GM21526 (cell line): Measurements from ENCODE around the gene B4GAT1.

ENCODE experiments used
- ATAC-seq: cut with Tn5 transposase; IDR thresholded peaks from one replicate; pipeline ENCODE4 v1.9.1; 2021; ENCODE audit warnings: moderate library complexity; ENCODE audit not compliant: unreplicated experiment, low FRiP score

B4GAT1 gene

DNA sequence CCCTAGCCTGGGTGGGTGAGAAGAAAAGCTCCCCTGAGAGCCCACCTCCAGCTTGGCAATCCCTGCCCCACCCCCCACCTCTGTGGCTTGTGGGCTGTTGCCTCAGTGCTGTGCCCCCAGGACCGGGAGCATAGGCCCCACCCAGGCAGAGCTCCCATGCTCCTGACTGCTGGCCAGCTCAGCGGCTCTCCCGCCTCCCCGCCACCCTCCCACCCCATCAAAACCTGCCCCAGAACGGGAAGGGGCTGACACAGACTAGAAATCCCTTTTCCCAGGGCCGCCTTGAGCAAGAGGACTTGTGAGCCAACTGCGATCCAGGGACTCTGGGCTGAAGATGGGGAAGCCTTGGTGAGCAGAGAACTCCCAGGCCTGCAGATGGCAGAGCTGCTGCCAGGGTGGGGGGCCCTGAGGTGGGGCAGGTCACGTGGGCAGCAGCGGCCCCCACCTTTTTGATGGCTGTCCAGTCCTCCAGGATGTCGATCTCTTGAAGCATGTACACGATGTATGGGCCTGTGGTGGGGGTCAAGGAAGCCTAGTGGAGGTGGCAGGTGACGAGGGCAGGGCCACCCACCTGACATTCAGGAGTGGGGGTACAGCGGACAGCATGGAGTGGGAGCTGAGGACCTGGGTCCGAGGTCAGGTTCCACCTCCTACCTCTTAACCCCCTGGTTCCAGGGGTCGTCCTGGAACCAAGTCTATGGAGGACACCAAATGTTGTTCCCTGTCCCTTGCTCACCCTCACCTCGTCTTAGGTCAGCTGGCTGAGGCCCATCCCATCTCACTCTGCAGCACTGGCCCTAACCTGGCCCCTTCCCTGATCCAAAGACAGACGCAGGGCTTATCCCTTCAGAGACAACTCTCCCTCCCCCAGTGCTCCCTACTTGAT is 8.9 kb downstream of the B4GAT1 start:
- ATAC-seq, result no peak

DNA sequence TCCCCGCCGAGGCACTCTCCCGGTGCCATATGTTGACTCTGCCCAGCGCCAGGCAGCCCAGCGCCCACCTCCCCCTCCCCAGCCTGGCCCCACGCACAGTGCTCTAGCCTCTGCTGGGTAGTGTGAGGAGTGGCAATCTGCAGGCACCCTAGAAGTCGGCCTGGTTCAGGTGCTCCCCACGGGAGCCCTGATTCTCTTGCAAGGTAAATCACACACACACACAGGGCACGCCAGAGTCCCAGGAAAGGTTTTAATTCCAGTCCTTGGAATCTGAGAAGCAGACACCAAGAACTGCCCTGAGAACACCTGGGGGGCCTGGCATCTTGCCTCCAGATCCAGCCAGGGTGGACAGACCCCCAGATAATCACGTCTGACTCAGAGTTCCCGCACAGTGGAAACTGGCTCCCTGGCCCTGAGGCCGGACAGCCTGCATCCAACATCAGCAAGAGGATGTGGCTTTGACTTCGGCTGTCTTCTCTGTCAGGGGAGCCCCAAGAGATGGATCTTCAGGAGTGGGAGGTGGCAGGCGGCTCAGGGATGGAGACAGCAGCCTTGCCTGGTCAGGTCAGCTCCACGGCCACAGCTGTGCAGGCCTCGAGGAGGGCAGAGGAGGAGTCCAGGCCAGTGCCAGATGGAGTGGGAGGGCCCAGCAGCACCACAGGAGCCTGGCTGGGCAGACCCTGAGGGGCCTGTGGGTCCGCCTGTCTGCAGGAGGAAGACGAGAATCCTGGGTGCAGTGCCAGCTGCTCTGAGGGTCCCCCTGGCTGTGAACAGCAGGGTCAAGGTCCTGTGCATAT is 10.1 kb downstream of the B4GAT1 start:
- no peak for ATAC-seq

GRCh38 chr11:66336234-66337102 is 11.0 kb downstream of the B4GAT1 start, which contains the start of gene RIN1:
TSS of gene RIN1 (minus strand) at chr11:66336434. CDS start at chr11:66336402, 32 bp downstream.
- ATAC-seq, result no peak

DNA sequence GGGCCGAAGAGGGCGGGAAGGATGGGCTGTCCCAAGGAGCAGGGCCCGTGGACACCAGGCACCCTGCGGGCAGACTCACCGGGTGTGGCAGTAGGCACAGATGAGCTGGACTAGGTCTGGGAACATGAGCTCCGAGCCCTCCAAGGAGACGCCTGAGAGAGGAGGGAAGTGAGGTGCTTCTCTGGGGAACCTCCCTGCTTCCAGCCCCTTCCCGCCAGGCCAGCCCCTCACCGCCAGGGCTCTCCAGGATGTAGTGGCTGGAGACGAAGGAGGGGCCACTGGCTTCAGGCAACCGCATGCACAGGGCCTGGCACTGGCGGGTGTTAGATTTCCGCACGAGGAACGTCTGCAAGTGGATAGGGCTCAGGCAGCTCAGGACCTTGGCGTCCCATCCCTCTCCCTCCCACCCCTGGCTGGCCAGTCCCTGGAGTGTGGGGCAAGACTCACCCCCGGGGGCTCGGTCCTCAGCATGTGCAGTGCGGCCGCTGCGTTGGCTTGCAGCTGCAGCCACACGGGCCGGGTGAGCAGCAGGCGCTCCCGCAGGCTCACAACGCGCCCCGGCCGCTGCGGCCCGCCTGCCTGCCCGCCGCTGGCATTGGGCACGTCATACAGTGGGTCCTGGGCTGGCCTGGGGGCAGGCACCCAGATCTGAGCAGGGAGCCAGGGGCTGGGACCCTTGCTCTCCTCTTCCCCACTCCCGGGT is 11.7 kb downstream of the B4GAT1 start:
- ATAC-seq, result no peak

- ATAC-seq, result no peak
Measured at GRCh38 chr11:66334605-66335442, 12.6 kb downstream of the B4GAT1 start.

DNA sequence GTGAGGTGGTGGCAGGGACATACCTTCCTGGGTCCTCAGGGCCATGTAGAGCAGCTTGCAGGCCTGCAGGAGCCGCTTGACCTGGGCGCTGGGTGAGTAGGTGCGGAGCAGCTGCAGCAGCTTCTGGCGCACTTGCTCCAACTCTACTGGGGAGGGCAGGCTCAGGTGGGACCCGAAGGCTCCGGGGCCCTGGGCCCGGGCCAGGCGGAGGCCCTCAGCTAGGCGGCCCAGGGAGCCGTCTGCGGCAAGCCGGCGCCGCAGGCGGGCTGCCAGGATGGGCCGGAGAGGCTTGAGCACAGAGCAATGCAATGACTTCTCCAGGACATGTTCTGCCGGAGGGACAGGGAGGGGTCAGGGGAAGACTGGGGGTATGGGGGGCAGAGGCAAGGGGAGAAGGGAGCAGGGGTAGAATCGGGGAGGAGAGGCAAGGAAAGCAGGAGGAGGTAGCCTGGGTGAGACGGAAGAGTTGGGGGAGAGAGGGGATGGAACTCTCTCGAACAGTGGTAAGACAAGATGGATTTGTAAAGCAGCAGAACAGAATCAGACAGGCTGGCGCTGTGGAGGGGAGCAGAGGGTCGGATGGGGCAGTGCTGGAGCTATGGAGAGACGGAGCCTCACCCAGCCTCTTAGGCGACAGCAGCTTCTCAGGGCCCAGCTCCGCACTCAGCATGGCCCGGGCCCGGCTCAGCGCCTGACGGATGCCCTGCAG is 13.4 kb downstream of the B4GAT1 start:
- no peak for ATAC-seq

DNA sequence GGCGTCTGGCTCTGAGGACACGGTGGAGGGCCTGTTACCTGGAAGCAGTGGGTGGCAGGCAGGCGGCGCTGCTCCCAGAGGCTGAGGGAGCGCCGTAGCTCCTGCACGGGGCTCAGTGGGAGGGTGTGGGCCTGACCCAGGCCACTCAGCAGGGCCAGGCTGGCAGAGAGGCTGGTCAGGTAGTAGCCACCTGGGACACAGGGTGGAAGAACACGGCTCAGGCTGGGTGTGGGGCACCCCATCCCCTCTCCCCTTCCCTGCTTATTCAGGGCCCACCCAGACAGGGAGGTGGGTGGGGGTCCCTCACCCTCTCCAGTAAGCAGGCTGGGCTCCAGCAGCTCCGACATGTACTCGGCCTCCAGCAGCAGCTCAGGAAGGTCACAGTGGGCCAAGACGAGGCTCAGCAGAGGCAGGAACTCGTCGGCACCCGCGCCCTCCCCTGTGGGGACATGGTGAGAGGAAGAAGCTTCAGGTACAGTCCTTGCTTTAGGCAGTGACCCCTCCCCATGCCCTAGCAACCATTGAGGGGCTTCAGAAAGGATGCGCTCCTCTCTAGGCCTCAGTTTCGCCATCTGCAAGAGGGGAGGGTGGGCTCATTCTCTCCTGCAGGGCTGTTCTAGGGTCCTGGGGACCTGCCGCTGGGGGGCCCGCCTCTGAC is 14.1 kb downstream of the B4GAT1 start:
- ATAC-seq, result no peak

GRCh38 chr11:66332371-66333219 is 14.8 kb downstream of the B4GAT1 start:
- ATAC-seq, result no peak

DNA sequence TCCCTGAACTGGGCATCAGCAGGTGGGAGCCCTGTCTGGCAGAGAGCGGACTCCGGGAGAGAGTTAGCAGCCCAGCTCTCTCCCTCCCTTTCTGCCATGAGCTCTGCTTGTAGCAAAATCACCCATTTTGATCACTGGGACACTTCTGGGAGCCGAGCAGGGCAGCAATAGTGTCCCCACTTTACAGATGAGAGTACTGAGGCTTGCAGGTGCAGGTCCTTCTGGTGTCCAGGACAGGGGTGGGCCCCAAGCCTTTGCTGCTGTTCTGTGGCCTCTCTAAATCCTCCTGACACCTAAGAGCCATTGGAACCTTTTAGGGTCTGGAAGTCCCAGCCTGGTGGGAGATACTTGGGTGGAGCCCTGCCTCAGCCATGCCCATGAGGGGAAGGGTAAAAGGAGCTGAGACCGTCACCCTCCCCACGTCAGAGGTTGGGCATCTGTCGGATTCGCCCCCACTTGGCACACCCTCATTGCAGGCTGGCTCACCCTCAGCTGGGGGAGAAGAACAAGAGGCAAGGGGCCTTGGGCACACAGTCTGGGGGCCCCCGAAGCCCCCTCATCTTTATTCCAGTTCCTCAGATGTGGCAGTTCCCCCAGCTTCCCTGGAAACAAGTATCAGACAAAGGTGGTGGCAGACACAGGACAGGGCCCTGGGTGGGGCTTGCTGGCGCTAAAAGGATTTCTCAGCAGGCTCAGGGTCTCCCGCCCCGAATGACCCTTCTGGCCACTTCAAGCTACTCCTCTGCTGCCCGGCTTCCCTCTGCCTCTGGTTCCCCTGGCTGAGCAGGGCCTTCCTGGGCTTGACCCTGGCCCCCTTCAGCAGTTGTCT is 15.7 kb downstream of the B4GAT1 start:
- no peak for ATAC-seq

GRCh38 chr11:66330931-66331330 is 16.5 kb downstream of the B4GAT1 start:
- ATAC-seq, result no peak

DNA sequence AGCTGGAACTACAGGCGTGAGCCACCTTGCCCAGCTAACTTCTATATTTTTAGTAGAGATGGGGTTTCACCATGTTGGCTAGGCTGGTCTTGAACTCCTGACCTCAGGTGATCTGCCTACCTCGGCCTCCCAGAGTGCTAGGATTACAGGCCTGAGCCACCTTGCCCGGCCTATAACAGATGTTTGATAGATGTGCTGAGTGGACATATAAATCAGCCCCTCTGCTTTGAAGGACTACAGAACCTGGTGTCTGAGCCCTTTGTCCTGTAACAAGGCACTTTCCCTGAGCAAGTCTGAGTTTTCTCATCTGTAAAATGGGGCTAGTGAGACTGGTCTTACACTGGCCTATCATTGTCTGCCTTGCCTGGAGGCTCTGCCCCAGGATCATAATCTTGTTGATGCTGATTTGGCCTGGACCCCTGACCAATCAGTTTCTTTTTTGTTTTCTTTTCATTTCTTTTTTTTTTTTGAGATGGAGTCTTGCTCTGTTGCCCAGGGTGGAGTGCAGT is 18.2 kb downstream of the B4GAT1 start:
- no peak for ATAC-seq

DNA sequence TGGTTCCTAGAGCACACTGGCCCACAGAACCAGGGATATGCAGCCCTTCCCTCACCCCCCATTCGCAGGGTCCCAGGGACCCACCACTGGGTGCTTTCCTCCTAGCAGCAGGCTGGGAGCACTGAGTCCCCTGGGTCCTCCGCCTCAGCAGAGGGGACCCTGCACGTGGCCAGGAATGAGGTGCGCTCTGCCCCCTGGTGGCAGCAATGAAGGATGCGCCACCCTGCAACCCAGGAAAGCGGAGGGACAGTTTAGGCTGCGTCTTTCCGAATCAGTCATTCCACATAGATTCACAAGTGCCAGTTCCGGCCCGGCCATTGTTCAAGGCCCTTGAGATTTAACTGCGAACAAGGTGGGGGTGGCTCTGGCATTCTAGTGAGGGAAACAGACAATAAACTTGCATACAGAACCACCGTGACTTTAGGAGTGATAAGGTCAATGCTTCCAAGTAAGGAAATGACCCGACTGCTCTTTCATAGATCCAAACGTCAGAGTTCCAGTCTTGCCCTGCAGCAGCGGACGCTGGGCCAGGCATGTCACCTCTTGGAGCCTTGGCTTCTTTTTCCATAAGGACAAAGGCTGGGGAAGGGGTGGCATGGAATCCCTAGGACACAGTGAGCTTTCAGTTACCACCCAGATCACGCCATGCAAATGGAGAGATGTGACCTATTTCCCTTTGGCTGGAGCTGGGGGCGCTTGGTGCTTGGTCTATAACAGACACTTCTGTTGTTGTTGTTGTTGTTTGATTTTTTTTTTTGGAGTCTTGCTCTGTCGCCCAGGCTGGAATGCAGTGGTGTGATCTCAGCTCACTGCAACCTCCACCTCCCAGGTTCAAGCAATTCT is 18.9 kb downstream of the B4GAT1 start:
- peak; percentile 43 for ATAC-seq

- no peak for ATAC-seq
Measured at GRCh38 chr11:66328031-66328301, 19.5 kb downstream of the B4GAT1 start.

GRCh38 chr11:66327171-66328030 is 20.0 kb downstream of the B4GAT1 start:
- no peak for ATAC-seq
